GM19025 (cell line): ENCODE results near the gene BTBD19.

Experiments
- ATAC-seq: cut with Tn5 transposase; IDR thresholded peaks from one replicate; pipeline ENCODE4 v1.9.1; 2021; ENCODE audit warnings: mild to moderate bottlenecking, low read depth, moderate library complexity; ENCODE audit not compliant: unreplicated experiment

BTBD19 gene

GRCh38 chr1:44851308-44851707 lies 43.0 kb downstream of the BTBD19 start:
- ATAC-seq, result no peak

GRCh38 chr1:44853201-44853600 lies 44.9 kb downstream of the BTBD19 start:
- ATAC-seq, result no peak

GRCh38 chr1:44854970-44855369 lies 46.6 kb downstream of the BTBD19 start:
- no peak for ATAC-seq

- ATAC-seq, result no peak
Observed at GRCh38 chr1:44855742-44856141, 47.4 kb downstream of the BTBD19 start.

- no peak for ATAC-seq
Observed at GRCh38 chr1:44857446-44857845, 49.1 kb downstream of the BTBD19 start.

- ATAC-seq, result no peak
Observed at GRCh38 chr1:44860331-44860730, 52.0 kb downstream of the BTBD19 start.

- ATAC-seq, result no peak
Observed at GRCh38 chr1:44860891-44861425, 52.6 kb downstream of the BTBD19 start.

GRCh38 chr1:44862829-44863401 lies 54.6 kb downstream of the BTBD19 start:
- ATAC-seq, result no peak
